GM18867 (cell line): ENCODE results near the gene RGS10.
"Not testable (repeated sequence)": the region's sequence is repeated elsewhere in the genome, so short reads cannot be mapped to it uniquely, and the experiment has no call there.

Source experiments
- ATAC-seq: cut with Tn5 transposase; IDR thresholded peaks from one replicate; pipeline ENCODE4 v1.9.1; 2021; ENCODE audit warnings: mild to moderate bottlenecking, moderate library complexity; ENCODE audit not compliant: unreplicated experiment

Gene RGS10

DNA sequence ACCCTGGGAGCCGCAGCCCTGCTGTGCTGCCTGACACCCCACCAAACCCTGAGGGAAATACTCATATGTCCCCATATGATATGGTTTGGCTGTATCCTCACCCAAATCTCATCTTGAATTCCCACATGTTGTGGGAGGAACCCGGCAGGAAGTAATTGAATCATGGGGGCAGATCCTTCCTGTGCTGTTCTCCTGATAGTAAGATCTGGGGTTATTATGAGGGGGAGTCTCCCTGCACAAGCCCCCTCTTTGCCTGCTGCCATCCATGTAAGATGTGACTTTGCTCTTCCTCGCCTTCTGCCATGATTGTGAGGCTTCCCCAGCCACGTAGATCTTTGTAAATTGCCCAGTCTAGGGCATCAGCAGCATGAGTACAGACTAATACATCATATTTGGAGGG is 68.7 kb downstream of the RGS10 start:
- ATAC-seq = no peak

- no peak for ATAC-seq
These were observed 71.4 kb downstream of the RGS10 start for GRCh38 chr10:119470920-119471702.

- ATAC-seq = no peak
These were observed 72.7 kb downstream of the RGS10 start for GRCh38 chr10:119469846-119470245.

GRCh38 chr10:119469325-119469707 is 73.2 kb downstream of the RGS10 start:
- ATAC-seq = no peak

GRCh38 chr10:119468542-119469324 is 73.8 kb downstream of the RGS10 start:
- no peak for ATAC-seq

DNA sequence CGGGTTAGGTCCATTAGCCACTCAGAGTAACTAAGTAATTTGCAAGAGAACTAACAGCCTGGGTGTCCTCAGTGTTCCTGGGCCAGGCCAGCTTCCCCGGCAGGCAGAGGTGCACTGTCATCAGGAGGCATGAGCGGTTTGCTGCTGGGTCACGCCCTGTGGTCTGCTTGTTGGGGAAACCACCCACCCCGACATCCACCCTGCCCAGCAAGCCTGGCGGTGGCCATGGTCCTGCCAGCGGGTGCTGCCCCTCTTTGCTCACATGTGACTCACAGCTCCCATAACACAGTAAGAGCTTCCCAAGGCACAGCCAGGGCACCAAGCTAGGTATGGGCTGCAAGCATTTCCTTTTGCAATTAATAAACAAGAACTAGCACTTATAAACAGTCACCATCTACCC is 75.9 kb downstream of the RGS10 start:
- no peak for ATAC-seq

GRCh38 chr10:119466076-119466475 is 76.4 kb downstream of the RGS10 start:
- ATAC-seq = no peak

GRCh38 chr10:119465085-119465484 is 77.4 kb downstream of the RGS10 start:
- no peak for ATAC-seq

- not testable (repeated sequence) for ATAC-seq
These were observed 79.3 kb downstream of the RGS10 start for GRCh38 chr10:119463195-119463594.

DNA sequence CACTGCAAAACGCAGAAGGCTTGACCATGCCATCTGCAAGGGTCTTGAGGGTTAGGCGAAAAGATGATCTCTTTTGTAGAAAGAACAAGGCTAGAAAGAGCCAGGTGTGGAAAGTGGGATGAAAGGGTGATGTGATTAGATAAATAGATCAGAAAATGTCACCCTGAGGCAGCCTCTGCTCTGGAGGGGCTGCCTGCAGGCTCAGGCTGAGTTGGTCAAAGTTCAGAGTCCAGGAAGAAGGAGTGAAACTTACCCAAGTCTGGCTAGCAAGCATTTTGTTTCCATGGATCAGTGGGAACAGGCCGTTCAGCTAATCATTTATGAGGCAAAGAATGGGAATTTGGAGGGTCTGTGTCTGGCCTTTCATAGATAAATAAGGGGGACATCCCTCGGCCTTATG is 79.7 kb downstream of the RGS10 start:
- ATAC-seq = no peak

DNA sequence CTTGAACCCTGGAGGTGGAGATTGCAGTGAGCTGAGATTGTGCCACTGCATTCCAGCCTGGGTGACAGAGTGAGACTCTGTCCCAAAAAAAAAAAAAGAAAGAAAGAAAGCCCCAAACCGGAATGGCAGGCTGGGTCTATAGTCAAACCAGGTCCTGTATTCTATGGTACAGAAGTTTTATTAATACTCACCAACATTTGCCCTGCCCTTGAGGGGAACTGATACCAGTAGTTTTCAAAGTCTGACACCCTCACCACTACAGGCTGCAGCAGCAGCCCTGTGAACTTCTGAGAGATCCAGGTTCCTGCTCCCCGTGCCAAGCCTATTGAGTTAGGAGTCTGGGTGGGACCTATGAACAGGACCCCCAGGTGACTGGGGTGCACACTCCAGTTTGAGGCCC is 80.6 kb downstream of the RGS10 start:
- ATAC-seq = peak; percentile 81

DNA sequence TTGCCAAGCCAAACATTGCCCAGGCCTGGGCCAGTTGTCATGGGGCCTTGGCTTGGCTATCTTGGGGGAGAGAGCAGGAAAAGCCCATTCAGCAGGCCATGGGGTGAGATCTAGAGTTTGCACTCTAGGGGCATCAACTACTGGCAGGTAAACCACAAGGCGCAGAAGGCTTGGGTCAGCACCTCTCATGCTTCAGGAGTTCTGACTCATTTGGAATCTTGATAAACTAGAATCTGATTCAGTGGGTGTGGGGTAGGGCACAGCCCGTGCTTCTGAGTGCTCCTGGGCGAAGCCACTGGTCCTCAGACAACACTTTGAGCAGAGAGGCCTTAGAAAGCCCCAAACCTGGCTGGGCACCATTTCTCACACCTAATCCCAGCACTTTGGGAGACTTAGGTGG is 81.1 kb downstream of the RGS10 start:
- no peak for ATAC-seq

- no peak for ATAC-seq
These were observed 81.9 kb downstream of the RGS10 start for GRCh38 chr10:119460369-119461195.

DNA sequence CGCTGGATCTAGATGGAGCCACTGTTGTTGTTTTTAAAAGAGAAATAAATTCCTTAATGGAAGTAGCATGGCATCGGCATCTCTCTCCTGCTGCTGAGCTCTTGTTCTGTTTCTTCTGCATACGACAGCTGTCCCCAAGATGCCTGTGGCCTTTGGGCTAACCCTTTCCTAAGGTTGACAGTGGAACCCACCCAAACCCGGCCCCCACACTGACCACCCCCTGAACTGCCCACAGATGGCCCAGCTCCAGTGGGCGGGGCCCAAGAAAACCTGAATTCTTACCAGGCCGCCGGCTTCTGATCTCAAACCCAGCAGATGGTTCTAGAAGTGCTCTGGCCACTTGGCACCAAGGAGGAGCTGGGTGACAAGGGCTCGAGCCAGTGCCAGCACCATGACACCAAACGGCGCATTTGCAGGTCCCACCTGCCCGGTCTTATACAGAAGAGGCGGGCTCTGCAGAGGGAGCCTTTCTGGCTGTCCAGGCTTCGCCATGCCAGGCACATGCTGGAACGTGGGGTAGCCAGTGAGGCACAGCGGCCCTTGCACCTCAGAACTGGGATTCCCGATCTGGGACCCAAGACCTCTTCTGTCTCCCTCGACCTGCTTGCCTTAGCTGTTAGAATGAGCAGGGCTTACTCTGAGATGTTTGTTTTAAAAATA is 82.7 kb downstream of the RGS10 start:
- ATAC-seq = no peak

- no peak for ATAC-seq
These were observed 84.4 kb downstream of the RGS10 start for GRCh38 chr10:119457966-119458766.

GRCh38 chr10:119456435-119456810 is 86.1 kb downstream of the RGS10 start:
- ATAC-seq = no peak

DNA sequence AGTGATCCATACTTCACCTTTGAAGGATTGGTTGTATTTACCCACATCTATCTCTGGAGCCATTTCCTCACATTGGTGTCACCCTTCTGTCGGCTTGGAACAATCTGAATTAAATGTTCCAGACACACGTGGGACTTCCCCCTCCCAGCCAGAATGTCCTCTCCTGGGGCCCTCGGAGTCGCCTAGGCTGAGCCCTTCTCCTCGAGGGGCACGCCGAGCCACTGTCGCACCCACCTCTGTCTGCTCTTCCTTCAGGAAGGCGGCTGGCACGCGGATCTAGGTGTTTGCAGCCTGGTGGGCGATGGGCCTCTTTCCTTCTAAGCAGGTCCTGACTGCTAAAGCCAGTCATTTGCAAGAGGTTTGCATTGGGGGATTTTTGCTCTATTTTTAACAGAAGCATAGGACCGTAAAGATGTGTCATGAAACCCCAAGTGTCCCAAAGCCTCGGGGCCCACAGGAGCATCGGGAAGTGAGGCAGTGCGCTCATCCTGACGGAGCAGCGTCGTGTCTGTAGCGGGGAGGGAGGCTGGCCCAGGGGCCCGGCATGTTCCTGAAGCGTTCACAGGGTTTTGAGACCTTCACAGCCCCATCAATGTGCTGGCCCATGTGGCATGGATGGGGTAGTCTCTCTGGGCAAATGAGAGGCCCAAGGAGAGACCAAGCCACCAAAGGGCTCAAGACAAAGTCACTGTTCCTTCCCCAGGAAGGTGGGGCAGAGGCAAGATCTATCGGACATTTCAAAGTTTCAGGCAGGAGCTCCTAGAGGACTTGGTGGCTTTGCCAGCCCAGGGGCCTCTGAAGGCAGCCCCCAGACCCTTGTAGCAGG is 86.7 kb downstream of the RGS10 start:
- ATAC-seq = no peak

GRCh38 chr10:119454990-119455389 is 87.5 kb downstream of the RGS10 start:
- no peak for ATAC-seq

GRCh38 chr10:119454316-119454715 is 88.2 kb downstream of the RGS10 start:
- no peak for ATAC-seq
